Endothelial cell of umbilical vein (primary cell): ENCODE data around the gene NLGN1. TPM values are rescaled to one million over a fixed set of nuclear protein-coding genes. Genes with fewer than 3 reads are reported as not detected.

Experiments
- BruUV-seq: library from RNA; stranded (reverse); fragments of 400-500 nt; replicated peaks from 2 replicates; lab custom pipeline; 2021; lab: Mats Ljungman, UMichigan
- CTCF ChIA-PET: fragments of 300-600, 350-600 bp; sonication (Branson Sonifier 250); formaldehyde crosslinking; loops from one replicate; lab custom pipeline; 2021; ENCODE audit warnings: antibody characterized with exemption, inconsistent platforms; lab: Charles Lee
- POLR2A ChIA-PET: fragments of 300-600, 350-600 bp; sonication (Branson Sonifier 250); formaldehyde crosslinking; loops from one replicate; lab custom pipeline; 2021; ENCODE audit warnings: antibody characterized with exemption, inconsistent platforms; lab: Charles Lee
- DNase-seq: peaks from one replicate; pipeline ENCODE4 v3.0.0-alpha.2; 2011; ENCODE audit warnings: low read depth, low spot score
- FAIRE-seq: peaks from 2 replicates; lab custom pipeline; 2011; peaks lifted over from hg19 to GRCh38; lab: Jason Lieb, UNC
- H2AFZ ChIP-seq: 2 replicates; pipeline ENCODE4 v1.6.0; 2012; ENCODE audit warnings: low read depth, low read length, control low read depth, inconsistent platforms
- H3K27ac ChIP-seq: 2 replicates; pipeline ENCODE4 v1.5.1; 2011; ENCODE audit warnings: low read depth, mild to moderate bottlenecking, control low read depth, low read length, moderate library complexity; ENCODE audit not compliant: insufficient read depth
- H3K27me3 ChIP-seq, 2 experiments: 2 replicates each; pipeline versions ENCODE4 v1.6.0 to v1.6.1; 2011; ENCODE audit warnings: low read length in 2 of 2, mixed read lengths in 1 of 2; ENCODE audit not compliant: control insufficient read depth in 2 of 2, insufficient read depth in 2 of 2
- H3K36me3 ChIP-seq, 2 experiments: 2 replicates in 1 of 2; 3 replicates in 1 of 2; pipeline ENCODE4 v1.5.1; 2011; ENCODE audit warnings: low read length in 2 of 2, mild to moderate bottlenecking in 1 of 2, moderate library complexity in 1 of 2; ENCODE audit not compliant: control insufficient read depth in 2 of 2, insufficient read depth in 2 of 2; ENCODE audit errors: extremely low read depth in 1 of 2
- H3K4me1 ChIP-seq: 3 replicates; pipeline ENCODE4 v1.5.1; 2011; ENCODE audit warnings: mild to moderate bottlenecking, low read length; ENCODE audit not compliant: control insufficient read depth, insufficient read depth; ENCODE audit errors: extremely low read depth
- H3K4me2 ChIP-seq: 2 replicates; pipeline ENCODE4 v1.6.1; 2011; ENCODE audit warnings: low read length, control low read depth, mixed read lengths; ENCODE audit not compliant: insufficient read depth
- H3K4me3 ChIP-seq, 3 experiments: fragments of 200-600 bp in 1 of 3; sonication (generic), shearing (Covaris generic) in 1 of 3; replicated peaks in 1 of 3; 2 replicates each; pipeline ENCODE4 v1.5.1; 2011 to 2016; ENCODE audit warnings: control low read depth in 3 of 3, low read length in 3 of 3, mild to moderate bottlenecking in 2 of 3, inconsistent platforms in 1 of 3, low read depth in 1 of 3, moderate library complexity in 1 of 3; ENCODE audit not compliant: insufficient read depth in 1 of 3
- H3K79me2 ChIP-seq: 2 replicates; pipeline ENCODE4 v1.6.0; 2012; ENCODE audit warnings: low read length, inconsistent platforms; ENCODE audit not compliant: control insufficient read depth, insufficient read depth
- H3K9ac ChIP-seq: replicated peaks from 2 replicates; pipeline ENCODE3; 2011; ENCODE audit warnings: low read length, control low read depth; ENCODE audit not compliant: insufficient read depth; ENCODE audit errors: extremely low read depth
- H3K9me1 ChIP-seq: replicated peaks from 3 replicates; pipeline ENCODE4 v1.6.0; 2011; ENCODE audit warnings: mild to moderate bottlenecking, low read length; ENCODE audit not compliant: control insufficient read depth, insufficient read depth; ENCODE audit errors: extremely low read depth
- H3K9me3 ChIP-seq: replicated peaks from 2 replicates; pipeline ENCODE4 v1.5.1; 2012; ENCODE audit warnings: low read length, inconsistent platforms; ENCODE audit not compliant: control insufficient read depth, insufficient read depth
- H4K20me1 ChIP-seq: replicated peaks from 2 replicates; pipeline ENCODE3; 2011; ENCODE audit warnings: mild to moderate bottlenecking, low read length; ENCODE audit not compliant: control insufficient read depth, insufficient read depth; ENCODE audit errors: extremely low read depth
- CTCF ChIP-seq, 2 donors: IDR thresholded peaks; 1 replicate in 1 of 2; 2 replicates in 1 of 2; pipeline ENCODE4 v1.5.1; 2011; ENCODE audit warnings: low read length in 2 of 2, mild to moderate bottlenecking in 2 of 2, moderate library complexity in 2 of 2, control low read depth in 1 of 2, inconsistent platforms in 1 of 2, low read depth in 1 of 2; ENCODE audit not compliant: insufficient read depth in 1 of 2; ENCODE audit errors: extremely low read depth in 1 of 2
- EZH2 ChIP-seq: IDR thresholded peaks from 2 replicates; pipeline ENCODE4 v1.6.1; 2012; ENCODE audit warnings: borderline replicate concordance, low read depth, mild to moderate bottlenecking, moderate library complexity, low read length, inconsistent platforms; ENCODE audit not compliant: severe bottlenecking
- FOS ChIP-seq: IDR thresholded peaks from 2 replicates; pipeline ENCODE4 v1.6.1; 2011; ENCODE audit warnings: mild to moderate bottlenecking, low read length, moderate library complexity, borderline replicate concordance; ENCODE audit not compliant: insufficient read depth
- GATA2 ChIP-seq: IDR thresholded peaks from 2 replicates; pipeline ENCODE4 v1.7.0; 2011; ENCODE audit warnings: low read depth, mild to moderate bottlenecking, moderate library complexity, mixed read lengths, low read length; ENCODE audit not compliant: insufficient read length, insufficient read depth
- JUN ChIP-seq: IDR thresholded peaks from 2 replicates; pipeline ENCODE4 v1.6.1; 2011; ENCODE audit warnings: borderline replicate concordance, low read depth; ENCODE audit not compliant: insufficient read length, insufficient read depth
- MAX ChIP-seq: IDR thresholded peaks from 2 replicates; pipeline ENCODE4 v1.6.1; 2011; ENCODE audit not compliant: insufficient read depth, insufficient read length
- MYC ChIP-seq: IDR thresholded peaks from one replicate; pipeline ENCODE4 v1.6.1; 2011; ENCODE audit warnings: mild to moderate bottlenecking, low read depth, low read length
- POLR2A ChIP-seq: IDR thresholded peaks from 2 replicates; pipeline ENCODE4 v1.6.1; 2012; ENCODE audit warnings: low read depth, mild to moderate bottlenecking, control low read depth, low read length
- POLR2AphosphoS5 ChIP-seq: IDR thresholded peaks from 2 replicates; pipeline ENCODE4 v1.6.1; 2012; ENCODE audit warnings: low read depth, mild to moderate bottlenecking, control low read depth, low read length, moderate library complexity; ENCODE audit not compliant: insufficient read depth
- dilution Hi-C: fragments of 300-500 bp; cut with MboI; formaldehyde crosslinking; loops from one replicate; pipeline ENCODE4 v1.15.0; 2019; ENCODE audit warnings: low sequenced_read_pairs; ENCODE audit not compliant: extremely low pct_ligation_motif_present
- intact Hi-C: fragments of 100-400 bp; cut with micrococcal nuclease; formaldehyde crosslinking; loops from one replicate; pipeline ENCODE4 v1.10.0; 2022
- polyA plus RNA-seq, 4 experiments: library from polyadenylated mRNA; depleted of rRNA in 3 of 4; stranded (reverse) in 3 of 4; unstranded in 1 of 4; fragments of >200 nt; gene quantifications; 2 replicates each; pipeline versions ENCODE4 v1.2.1 to v1.2.3, GENCODE V29; 2011 to 2012; ENCODE audit warnings: missing spikeins in 1 of 4
- total RNA-seq: library from RNA; stranded (reverse); gene quantifications from 2 replicates; pipeline ENCODE4 v1.2.3, GENCODE V29; 2021

The NLGN1 gene
- total and polyA plus RNA-seq, 2 donors (not counting 3 experiments of a cell fraction or from before 2014, with no cell fraction given) = 7.9 to 16.3 TPM

- POLR2A ChIA-PET = no interaction called here
- CTCF ChIA-PET = no interaction called here
Observed at GRCh38 chr3:173857154-173857553, 459.6 kb downstream of the NLGN1 start.

More at GRCh38 chr3:173857154-173857553, 459.6 kb downstream of the NLGN1 start:
- no peak for DNase-seq
- H2AFZ ChIP-seq = no peak overlapping the region
- H3K79me2 ChIP-seq = no peaks in the 10 kb centered on the region
- dilution Hi-C loops = no loop called here
- no peak overlapping the region for H3K4me2 ChIP-seq
- H3K36me3 ChIP-seq = no peaks in the 10 kb centered on the region
- H4K20me1 ChIP-seq = no peaks in the 10 kb centered on the region
- H3K4me1 ChIP-seq = no peaks in the 10 kb centered on the region
- no peak overlapping the region for H3K9ac ChIP-seq
- no peak overlapping the region for H3K4me3 ChIP-seq
- no peaks in the 10 kb centered on the region for H3K9me1 ChIP-seq
- H3K27ac ChIP-seq = no peak overlapping the region
- H3K27me3 ChIP-seq = no peaks in the 10 kb centered on the region
- intact Hi-C loops = no loop called here
- BruUV-seq = no TSS peak
- no peaks in the 10 kb centered on the region for H3K9me3 ChIP-seq
- FAIRE-seq = no peak
- TF ChIP-seq POLR2A = no peak
- no peak for TF ChIP-seq GATA2
- TF ChIP-seq FOS = no peak
- no peak for TF ChIP-seq POLR2AphosphoS5
- TF ChIP-seq JUN = no peak
- no peak for TF ChIP-seq EZH2
- no peak for TF ChIP-seq MYC
- no peak for TF ChIP-seq CTCF (IDR thresholded peaks at IDR 0.05; ENCODE audit: extremely low read depth in 1 of 2, insufficient read depth in 1 of 2, low read depth in 1 of 2, low read length in 2 of 2)
- TF ChIP-seq MAX = no peak
